A549 (cell line): Measurements from ENCODE around the gene MAD1L1. TPM values are rescaled to one million over a fixed set of nuclear protein-coding genes. Genes with fewer than 3 reads are reported as not detected.

ENCODE experiments used
- ATAC-seq, 2 experiments: fragments of 200-7000 bp in 1 of 2; fragments of >200 bp in 1 of 2; cut with Nextera tagmentation in 1 of 2; cut with Tn5 transposase in 1 of 2; 3 replicates each; pipeline versions ENCODE4 v1.8.0 to v1.9.1; 2018 to 2020; ENCODE audit warnings: mild to moderate bottlenecking in 1 of 2, moderate library complexity in 1 of 2
- CTCF ChIA-PET: fragments of 300-600 bp; sonication (Branson Sonifier 250); formaldehyde crosslinking; extraction: SDS; loops from one replicate; lab custom pipeline; 2021; ENCODE audit warnings: antibody characterized with exemption, inconsistent platforms; lab: Yijun Ruan, JAX
- POLR2A ChIA-PET: fragments of 350-600 bp; formaldehyde crosslinking; extraction: SDS; loops from one replicate; lab custom pipeline; 2021; ENCODE audit warnings: antibody characterized with exemption, inconsistent platforms; lab: Yijun Ruan, JAX
- DNase-seq, 2 experiments: peaks; one replicate each; pipeline versions ENCODE4 v3.0.0 to v3.0.0-alpha.2; 2011 to 2016; ENCODE audit warnings: low read depth in 1 of 2, low spot score in 1 of 2
- FAIRE-seq: peaks from 2 replicates; lab custom pipeline; 2011; peaks lifted over from hg19 to GRCh38; lab: Jason Lieb, UNC
- H3K27ac ChIP-seq, 2 experiments: fragments of >200 bp; sonication (Bioruptor Twin); formaldehyde crosslinking; 3 replicates each; pipeline ENCODE4 v1.5.1; 2016 to 2017
- H3K4me1 ChIP-seq: fragments of >200 bp; sonication (Bioruptor Twin); formaldehyde crosslinking; 3 replicates; pipeline ENCODE4 v1.6.1; 2016
- H3K4me2 ChIP-seq: fragments of >200 bp; sonication (Bioruptor Twin); formaldehyde crosslinking; 3 replicates; pipeline ENCODE4 v1.6.1; 2016
- H3K4me3 ChIP-seq: fragments of >200 bp; sonication (Bioruptor Twin); formaldehyde crosslinking; 3 replicates; pipeline ENCODE4 v1.5.1; 2016
- H3K9me3 ChIP-seq: fragments of >200 bp; sonication (Bioruptor Twin); formaldehyde crosslinking; 3 replicates; pipeline ENCODE4 v1.6.1; 2016
- CBX2 ChIP-seq: fragments of 200-600 bp; sonication (generic); IDR thresholded peaks from 2 replicates; pipeline ENCODE4 v1.6.1; 2016; ENCODE audit warnings: low read depth, mild to moderate bottlenecking, borderline replicate concordance
- CHD2 ChIP-seq: fragments of 150-350 bp; IDR thresholded peaks from 2 replicates; pipeline ENCODE4 v1.6.1; 2014; ENCODE audit warnings: low read length; ENCODE audit not compliant: partially characterized antibody
- EP300 ChIP-seq, 2 experiments: fragments of >200 bp; sonication (Bioruptor Twin); formaldehyde crosslinking; IDR thresholded peaks; 2 replicates in 1 of 2; 3 replicates in 1 of 2; pipeline ENCODE4 v1.6.1; 2016 to 2017
- FOSB ChIP-seq: fragments of 250-450 bp; sonication (Bioruptor Pico); IDR thresholded peaks from 2 replicates; pipeline ENCODE4 v1.5.0; 2020; ENCODE audit warnings: mild to moderate bottlenecking, moderate library complexity
- FOXS1 ChIP-seq: fragments of 250-450 bp; sonication (Bioruptor Pico); IDR thresholded peaks from 2 replicates; pipeline ENCODE4 v1.5.0; 2020; ENCODE audit warnings: mild to moderate bottlenecking, moderate library complexity
- GATA3 ChIP-seq: IDR thresholded peaks from 2 replicates; pipeline ENCODE4 v1.6.1; 2012; ENCODE audit warnings: borderline replicate concordance
- HEYL ChIP-seq: fragments of 250-450 bp; sonication (Bioruptor Pico); IDR thresholded peaks from 2 replicates; pipeline ENCODE4 v1.8.0; 2021; ENCODE audit warnings: mild to moderate bottlenecking, moderate library complexity
- HOXB13 ChIP-seq: fragments of 250-450 bp; sonication (Bioruptor Pico); IDR thresholded peaks from 2 replicates; pipeline ENCODE4 v1.5.0; 2020; ENCODE audit warnings: low read depth, mild to moderate bottlenecking, moderate library complexity
- JUN ChIP-seq, 2 experiments: fragments of >200 bp; sonication (Bioruptor Twin); formaldehyde crosslinking; IDR thresholded peaks; 2 replicates in 1 of 2; 3 replicates in 1 of 2; pipeline ENCODE4 v1.6.1; 2016 to 2017
- JUNB ChIP-seq: fragments of >200 bp; sonication (Bioruptor Twin); formaldehyde crosslinking; IDR thresholded peaks from 2 replicates; pipeline ENCODE4 v1.6.1; 2016
- KDM5A ChIP-seq: fragments of 200-600 bp; sonication (generic); IDR thresholded peaks from 2 replicates; pipeline ENCODE4 v1.6.1; 2016; ENCODE audit warnings: antibody characterized with exemption, mild to moderate bottlenecking
- MAFK ChIP-seq: fragments of 450-650 bp; IDR thresholded peaks from 2 replicates; pipeline ENCODE4 v1.6.1; 2014; ENCODE audit not compliant: partially characterized antibody
- MAX ChIP-seq: IDR thresholded peaks from 2 replicates; pipeline ENCODE4 v1.6.1; 2012
- MAZ ChIP-seq: fragments of 150-350 bp; IDR thresholded peaks from 2 replicates; pipeline ENCODE4 v1.6.1; 2014; ENCODE audit warnings: antibody characterized with exemption, low read depth, low read length, borderline replicate concordance
- NFE2L2 ChIP-seq: fragments of 150-350 bp; conservative IDR thresholded peaks from 2 replicates; pipeline ENCODE4 v1.6.1; 2014; ENCODE audit warnings: low read length
- NPAS2 ChIP-seq: fragments of 250-450 bp; sonication (Bioruptor Pico); IDR thresholded peaks from 2 replicates; pipeline ENCODE4 v1.8.0; 2022; ENCODE audit warnings: mild to moderate bottlenecking, moderate library complexity, borderline replicate concordance
- POLR2A ChIP-seq: IDR thresholded peaks from 2 replicates; pipeline ENCODE4 v1.6.1; 2012; ENCODE audit warnings: mild to moderate bottlenecking, low read length
- RARB ChIP-seq: fragments of 250-450 bp; sonication (Bioruptor Pico); IDR thresholded peaks from 2 replicates; pipeline ENCODE4 v1.8.0; 2021; ENCODE audit warnings: mild to moderate bottlenecking, moderate library complexity
- RCOR1 ChIP-seq: fragments of 150-350 bp; IDR thresholded peaks from 2 replicates; pipeline ENCODE4 v1.6.1; 2014; ENCODE audit warnings: antibody characterized with exemption, low read length, low read depth
- REST ChIP-seq: fragments of 200-600 bp; sonication (generic); IDR thresholded peaks from 2 replicates; pipeline ENCODE4 v1.6.1; 2016; ENCODE audit warnings: antibody characterized with exemption, mild to moderate bottlenecking, moderate library complexity
- RFX5 ChIP-seq: fragments of 450-650 bp; IDR thresholded peaks from 2 replicates; pipeline ENCODE4 v1.7.1; 2014; ENCODE audit warnings: antibody characterized with exemption, mild to moderate bottlenecking, moderate library complexity
- RNF2 ChIP-seq: fragments of 200-600 bp; sonication (generic); IDR thresholded peaks from 2 replicates; pipeline ENCODE4 v1.6.1; 2016; ENCODE audit warnings: low read depth, mild to moderate bottlenecking, antibody characterized with exemption, moderate library complexity, borderline replicate concordance
- SMC3 ChIP-seq: fragments of >200 bp; sonication (Bioruptor Twin); formaldehyde crosslinking; IDR thresholded peaks from 3 replicates; pipeline ENCODE4 v1.6.1; 2018; ENCODE audit warnings: inconsistent platforms
- WGBS: methylation state at CpG from one replicate; pipeline ENCODE4 v1.1.6; 2017; ENCODE audit errors: missing lambda C conversion rate; 5-methylcytosine and 5-hydroxymethylcytosine counted together
- polyA plus RNA-seq, 4 experiments: library from polyadenylated mRNA; depleted of rRNA in 3 of 4; stranded (reverse); fragments of >200 nt; fragmentation: RNase III in 1 of 4; extraction: RNeasy Plus Mini Kit Qiagen cat#74134 plus additional on column Dnase treatment in 1 of 4; gene quantifications; 2 replicates in 3 of 4; 3 replicates in 1 of 4; pipeline ENCODE4 v1.2.3, GENCODE V29; 2011 to 2017
- TF ChIP-seq, protein P1 (sequence below): IDR thresholded peaks from 2 replicates; pipeline ENCODE4 v1.6.1; 2012; ENCODE audit warnings: low read depth, borderline replicate concordance
- TF ChIP-seq, protein P2 (sequence below): IDR thresholded peaks from 2 replicates; pipeline ENCODE4 v1.6.1; 2012

The MAD1L1 gene
- polyA plus RNA-seq, 2 of the 4 experiments (the other 2 are of a cell fraction) = 13.6 to 16.6 TPM

GRCh38 chr7:1979591-1980560, 252.9 kb downstream of the MAD1L1 start:
- H3K27ac ChIP-seq = peak overlapping the region in 1 of 2 experiments; percentile 47; a peak in 2 of 6 replicates
- WGBS = 88% methylated on average over 30 of the region's 40 CpGs
- no peak for TF ChIP-seq SMC3
- TF ChIP-seq CBX2 = no peak
- TF ChIP-seq RARB (CRISPR knock-in tag) = no peak
- TF ChIP-seq MAX = no peak
- no peak for TF ChIP-seq EP300 (IDR thresholded peaks at IDR 0.05)
- TF ChIP-seq RNF2 = no peak
- TF ChIP-seq MAFK = no peak
- no peak for TF ChIP-seq REST
- no peak for TF ChIP-seq CHD2
- no peak for TF ChIP-seq FOSB (CRISPR knock-in tag)
- no peak for TF ChIP-seq RFX5
- POLR2A ChIA-PET = no interaction called here
- FAIRE-seq (no peak), DNase-seq (no peak), ATAC-seq (peak in 1 of 2 experiments; percentile 21; a peak in 1 of 6 replicates)
- no peak overlapping the region for H3K4me2 ChIP-seq
- no peak overlapping the region for H3K4me3 ChIP-seq
- no peaks in the 10 kb centered on the region for H3K4me1 ChIP-seq
- CTCF ChIA-PET = interaction anchor here (1.3 kb wide), 1 partner anchor 19 kb away, joined by 3 read pairs; no protein-coding TSS in a partner anchor
- H3K9me3 ChIP-seq = no peaks in the 10 kb centered on the region

- no peak overlapping the region for H3K4me2 ChIP-seq
- H3K4me1 ChIP-seq = no peaks in the 10 kb centered on the region
- FAIRE-seq = no peak
- no peak overlapping the region for H3K4me3 ChIP-seq
- TF ChIP-seq, protein P1, sequence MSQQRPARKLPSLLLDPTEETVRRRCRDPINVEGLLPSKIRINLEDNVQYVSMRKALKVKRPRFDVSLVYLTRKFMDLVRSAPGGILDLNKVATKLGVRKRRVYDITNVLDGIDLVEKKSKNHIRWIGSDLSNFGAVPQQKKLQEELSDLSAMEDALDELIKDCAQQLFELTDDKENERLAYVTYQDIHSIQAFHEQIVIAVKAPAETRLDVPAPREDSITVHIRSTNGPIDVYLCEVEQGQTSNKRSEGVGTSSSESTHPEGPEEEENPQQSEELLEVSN = no peak
- TF ChIP-seq MAZ (no peak), JUNB (no peak), FOXS1 (no peak), MAX (no peak), RCOR1 (no peak), KDM5A (no peak), NFE2L2 (no peak), SMC3 (no peak), GATA3 (no peak), HEYL (CRISPR knock-in tag) (no peak), NPAS2 (CRISPR knock-in tag) (no peak), JUN (IDR thresholded peaks at IDR 0.05) (no peak), POLR2A (no peak), HOXB13 (CRISPR knock-in tag) (no peak)
- TF ChIP-seq, protein P2, sequence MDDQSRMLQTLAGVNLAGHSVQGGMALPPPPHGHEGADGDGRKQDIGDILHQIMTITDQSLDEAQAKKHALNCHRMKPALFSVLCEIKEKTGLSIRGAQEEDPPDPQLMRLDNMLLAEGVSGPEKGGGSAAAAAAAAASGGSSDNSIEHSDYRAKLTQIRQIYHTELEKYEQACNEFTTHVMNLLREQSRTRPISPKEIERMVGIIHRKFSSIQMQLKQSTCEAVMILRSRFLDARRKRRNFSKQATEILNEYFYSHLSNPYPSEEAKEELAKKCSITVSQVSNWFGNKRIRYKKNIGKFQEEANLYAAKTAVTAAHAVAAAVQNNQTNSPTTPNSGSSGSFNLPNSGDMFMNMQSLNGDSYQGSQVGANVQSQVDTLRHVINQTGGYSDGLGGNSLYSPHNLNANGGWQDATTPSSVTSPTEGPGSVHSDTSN = no peak
- TF ChIP-seq, all 56 proteins: peak for 0
- WGBS = 99% methylated on average over 23 of the region's 31 CpGs
- POLR2A ChIA-PET = no interaction called here
- CTCF ChIA-PET = interaction anchor here (0.7 kb wide), 1 partner anchor 539 kb away, joined by 3 read pairs; no protein-coding TSS in a partner anchor
- ATAC-seq = no peak
- Histone ChIP-seq H3K27ac (no peak overlapping the region), H3K9me3 (no peaks in the 10 kb centered on the region)
- no peak for DNase-seq
Observed at GRCh38 chr7:1978656-1979590, 253.8 kb downstream of the MAD1L1 start.
